ENCODE measurements around the gene MRPS6.
A peak's percentile ranks its signal among the peaks of the same experiment; 100 is the strongest.

The MRPS6 gene

GRCh38 chr21:34105947-34106541, 32.7 kb downstream of the MRPS6 start:
- no peak for DNase-seq

- DNase-seq, result no peak
These were observed 34.2 kb downstream of the MRPS6 start for GRCh38 chr21:34107606-34108005.

- DNase-seq, result no peak
These were observed 35.7 kb downstream of the MRPS6 start for GRCh38 chr21:34109075-34109474.

- no peak for DNase-seq
These were observed 37.3 kb downstream of the MRPS6 start for GRCh38 chr21:34110594-34111202.

GRCh38 chr21:34112316-34113033, 39.1 kb downstream of the MRPS6 start:
- no peak for DNase-seq

GRCh38 chr21:34113842-34114241, 40.5 kb downstream of the MRPS6 start:
- DNase-seq, result no peak

GRCh38 chr21:34115160-34115559, 41.8 kb downstream of the MRPS6 start:
- no peak for DNase-seq

- no peak for DNase-seq
These were observed 43.2 kb downstream of the MRPS6 start for GRCh38 chr21:34116569-34116968.

GRCh38 chr21:34120867-34121266, 47.5 kb downstream of the MRPS6 start:
- no peak for DNase-seq

- DNase-seq, result no peak
These were observed 48.7 kb downstream of the MRPS6 start for GRCh38 chr21:34122047-34122446.

GRCh38 chr21:34123609-34124008, 50.2 kb downstream of the MRPS6 start:
- no peak for DNase-seq

GRCh38 chr21:34126269-34126668, 52.9 kb downstream of the MRPS6 start:
- DNase-seq, result no peak

GRCh38 chr21:34126691-34127090, 53.3 kb downstream of the MRPS6 start:
- DNase-seq, result peak; percentile 15

GRCh38 chr21:34128124-34128523, 54.7 kb downstream of the MRPS6 start:
- DNase-seq, result peak; percentile 37

GRCh38 chr21:34128674-34129038, 55.3 kb downstream of the MRPS6 start:
- DNase-seq, result no peak

GRCh38 chr21:34129039-34129891, 55.9 kb downstream of the MRPS6 start:
- peak; percentile 78 for DNase-seq

GRCh38 chr21:34129901-34130715, 56.7 kb downstream of the MRPS6 start:
- peak; percentile 50 for DNase-seq

- no peak for DNase-seq
These were observed 57.3 kb downstream of the MRPS6 start for GRCh38 chr21:34130716-34130985.

GRCh38 chr21:34131586-34131985, 58.2 kb downstream of the MRPS6 start:
- no peak for DNase-seq

GRCh38 chr21:34132202-34132601, 58.8 kb downstream of the MRPS6 start:
- no peak for DNase-seq

GRCh38 chr21:34132926-34133325, 59.5 kb downstream of the MRPS6 start:
- no peak for DNase-seq

GRCh38 chr21:34133392-34133791, 60.0 kb downstream of the MRPS6 start:
- DNase-seq, result no peak

- no peak for DNase-seq
These were observed 60.4 kb downstream of the MRPS6 start for GRCh38 chr21:34133802-34134201.
